GM23248 (cell line): ENCODE data around the gene SCYL1. TPM values are rescaled to one million over a fixed set of nuclear protein-coding genes. Genes with fewer than 3 reads are reported as not detected.

Experiments
- DNase-seq: peaks from one replicate; pipeline ENCODE4 v3.0.0-alpha.2; 2015
- H2AFZ ChIP-seq: fragments of 200-600 bp; sonication (generic); 2 replicates; pipeline ENCODE4 v1.6.1; 2016; ENCODE audit warnings: antibody characterized with exemption
- H3F3A ChIP-seq: fragments of 200-600 bp; sonication (generic); 2 replicates; pipeline ENCODE4 v1.6.1; 2016; ENCODE audit warnings: mild to moderate bottlenecking, antibody characterized with exemption, mixed run types; ENCODE audit not compliant: insufficient read depth
- H3K27ac ChIP-seq: fragments of 200-600 bp; sonication (generic); 2 replicates; pipeline ENCODE4 v1.5.1; 2016; ENCODE audit warnings: mild to moderate bottlenecking
- H3K27me3 ChIP-seq: fragments of 200-600 bp; sonication (generic); replicated peaks from 2 replicates; pipeline ENCODE4 v1.6.1; 2016; ENCODE audit warnings: mild to moderate bottlenecking; ENCODE audit not compliant: insufficient read depth
- H3K36me3 ChIP-seq: fragments of 200-600 bp; sonication (generic); 2 replicates; pipeline ENCODE4 v1.6.1; 2016; ENCODE audit warnings: low read depth, mild to moderate bottlenecking
- H3K4me1 ChIP-seq: fragments of 200-600 bp; sonication (generic); 2 replicates; pipeline ENCODE4 v1.6.1; 2016; ENCODE audit warnings: mild to moderate bottlenecking; ENCODE audit not compliant: insufficient read depth
- H3K4me2 ChIP-seq: fragments of 200-600 bp; sonication (generic); one replicate; pipeline ENCODE4 v1.6.1; 2016; ENCODE audit warnings: mild to moderate bottlenecking; ENCODE audit not compliant: unreplicated experiment
- H3K4me3 ChIP-seq: fragments of 200-600 bp; sonication (generic); 2 replicates; pipeline ENCODE4 v1.5.1; 2016; ENCODE audit warnings: mild to moderate bottlenecking
- H3K79me2 ChIP-seq: fragments of 200-600 bp; sonication (generic); 2 replicates; pipeline ENCODE4 v1.6.1; 2016; ENCODE audit warnings: mild to moderate bottlenecking; ENCODE audit not compliant: insufficient read depth
- H3K9ac ChIP-seq: fragments of 200-600 bp; sonication (generic); 2 replicates; pipeline ENCODE4 v1.6.1; 2016; ENCODE audit warnings: mild to moderate bottlenecking
- H3K9me2 ChIP-seq: fragments of 200-600 bp; sonication (generic); 2 replicates; pipeline ENCODE4 v1.6.1; 2016; ENCODE audit warnings: mixed run types, mild to moderate bottlenecking, moderate library complexity; ENCODE audit not compliant: insufficient read depth
- H3K9me3 ChIP-seq: fragments of 200-600 bp; sonication (generic); one replicate; pipeline ENCODE4 v1.6.1; 2017; ENCODE audit warnings: low read depth
- H4K20me1 ChIP-seq: fragments of 200-600 bp; sonication (generic); 2 replicates; pipeline ENCODE4 v1.6.0; 2016; ENCODE audit not compliant: insufficient read depth
- EZH2 ChIP-seq: fragments of 200-600 bp; sonication (generic); IDR thresholded peaks from 2 replicates; pipeline ENCODE4 v1.6.1; 2018; ENCODE audit warnings: antibody characterized with exemption, mild to moderate bottlenecking; ENCODE audit not compliant: insufficient read depth, poor library complexity, severe bottlenecking
- EZH2phosphoT487 ChIP-seq: fragments of 200-600 bp; sonication (generic); IDR thresholded peaks from 2 replicates; pipeline ENCODE4 v1.6.1; 2018; ENCODE audit warnings: antibody characterized with exemption, moderate library complexity, mild to moderate bottlenecking, low read depth; ENCODE audit not compliant: insufficient read depth
- WGBS, 2 experiments: methylation state at CpG; one replicate each; pipeline ENCODE4 v1.1.6; 2015 to 2017; ENCODE audit warnings: low lambda C conversion rate in 2 of 2, low coverage in 1 of 2; ENCODE audit errors: missing lambda C conversion rate in 2 of 2; 5-methylcytosine and 5-hydroxymethylcytosine counted together
- in situ Hi-C: fragments of 300-500 bp; cut with MboI; formaldehyde crosslinking; loops from 2 replicates; pipeline ENCODE4 v1.15.0; 2020
- polyA plus RNA-seq: library from polyadenylated mRNA; unstranded; fragments of >200 nt; fragmentation: Nextera tagmentation; extraction: Ambion mirVana; gene quantifications from 2 replicates; pipeline ENCODE4 v1.2.1, GENCODE V29; 2016
- total RNA-seq: library from RNA; depleted of rRNA; stranded (reverse); fragments of >200 nt; shearing (Covaris generic); gene quantifications from 2 replicates; pipeline ENCODE4 v1.2.3, GENCODE V29; 2014

SCYL1 gene
- total and polyA plus RNA-seq, 2 experiments from 2014 or later: 90.7 to 115 TPM

GRCh38 chr11:65558002-65558929 lies 33.4 kb downstream of the SCYL1 start, which contains the start of gene LTBP3:
Gene LTBP3, minus strand, starts transcription at chr11:65558359. Its CDS starts 400 bp downstream, at chr11:65557959.
- Histone ChIP-seq H3K27me3 (no peaks in the 10 kb centered on the region), H3K9me2 (no peaks in the 10 kb centered on the region), H4K20me1 (no peaks in the 10 kb centered on the region), H2AFZ (peak within 1 kb of the TSS; percentile 58), H3F3A (peaks cover 45% of the 10 kb centered on the region), H3K27ac (peak within 1 kb of the TSS; percentile 89), H3K4me2 (peak within 1 kb of the TSS; percentile 83), H3K9ac (peak within 1 kb of the TSS; percentile 87), H3K9me3 (no peaks in the 10 kb centered on the region), H3K79me2 (peaks cover 34% of the 10 kb centered on the region), H3K4me1 (peaks cover 47% of the 10 kb centered on the region), H3K4me3 (peak within 1 kb of the TSS; percentile 84), H3K36me3 (no peaks in the 10 kb centered on the region)
- peak; percentile 90 for DNase-seq
- 1 to 6% methylated on average over 8 to 73 of the region's 79 CpGs for WGBS, 2 experiments
- in situ Hi-C loops: no loop called here
- TF ChIP-seq EZH2phosphoT487 (no peak), EZH2 (no peak)

DNA sequence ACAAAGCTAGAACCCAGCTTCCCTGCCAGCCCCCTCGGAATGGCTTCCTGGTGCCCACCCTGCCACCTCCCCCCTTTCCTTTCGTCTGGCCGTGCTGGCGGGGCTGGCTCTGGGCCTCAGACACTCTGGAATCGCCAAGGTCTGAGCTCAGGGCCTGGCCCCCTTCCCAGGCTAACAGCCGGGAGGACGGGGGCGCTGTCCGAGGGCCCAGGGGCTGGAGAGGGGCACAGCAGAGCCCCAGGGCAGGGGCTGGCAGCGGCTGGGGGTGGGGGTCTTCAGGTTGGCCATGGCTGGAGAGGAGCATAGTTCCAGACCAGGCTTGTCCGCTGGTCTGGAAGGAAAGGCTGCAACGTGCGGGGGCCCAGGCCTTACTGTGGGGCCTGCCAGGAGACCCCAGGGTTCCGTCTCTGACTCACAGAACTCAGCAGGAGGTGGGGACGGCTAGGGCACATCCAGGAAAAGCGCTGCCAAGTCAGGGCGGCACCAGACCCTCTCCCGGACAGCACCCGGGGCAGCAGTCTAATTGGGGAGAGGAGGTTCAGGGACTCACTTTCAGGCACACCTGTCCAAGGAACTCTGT lies 34.1 kb downstream of the SCYL1 start:
- in situ Hi-C loops: no loop called here
- no peak for TF ChIP-seq EZH2
- no peak for TF ChIP-seq EZH2phosphoT487
- peaks cover 32% of the 10 kb centered on the region for H3K79me2 ChIP-seq

DNA sequence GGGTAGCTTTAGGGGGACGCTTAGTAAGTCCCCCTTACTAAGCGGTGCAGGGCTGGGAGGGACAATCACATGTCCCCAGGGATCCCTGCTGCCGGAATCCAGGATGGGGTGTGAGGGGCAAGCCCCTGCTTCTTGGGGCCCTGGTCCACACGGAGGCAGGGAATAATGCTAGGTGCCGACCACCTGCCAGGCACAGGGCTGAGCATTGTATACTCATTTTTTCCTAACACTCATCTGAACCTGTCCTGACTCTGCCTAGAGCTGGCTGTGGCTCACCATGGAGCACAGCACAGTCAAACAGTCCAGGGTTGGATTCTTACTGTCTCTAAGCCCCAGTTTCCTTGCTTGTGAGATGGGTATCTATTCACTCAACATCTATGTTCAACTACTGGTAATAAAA lies 34.7 kb downstream of the SCYL1 start:
- WGBS, 2 experiments: 42 to 45% methylated on average over 5 of the region's 5 CpGs
- Histone ChIP-seq H3K9ac (peak overlapping the region; percentile 87), H2AFZ (no peak overlapping the region), H3F3A (peaks cover 45% of the 10 kb centered on the region), H3K36me3 (no peaks in the 10 kb centered on the region), H3K27ac (peak overlapping the region; percentile 89), H3K27me3 (no peaks in the 10 kb centered on the region), H3K4me1 (peaks cover 47% of the 10 kb centered on the region), H3K4me3 (no peak overlapping the region), H3K9me3 (no peaks in the 10 kb centered on the region), H3K79me2 (peaks cover 27% of the 10 kb centered on the region), H4K20me1 (no peaks in the 10 kb centered on the region), H3K4me2 (peak overlapping the region; percentile 10), H3K9me2 (no peaks in the 10 kb centered on the region)
- peak; percentile 69 for DNase-seq
- in situ Hi-C loops: no loop called here
- TF ChIP-seq EZH2: no peak
- TF ChIP-seq EZH2phosphoT487: no peak

More for the DNA sequence above, 34.1 kb downstream of the SCYL1 start:
- 8 to 18% methylated on average over 14 to 17 of the region's 19 CpGs for WGBS, 2 experiments
- Histone ChIP-seq H3K27me3 (no peaks in the 10 kb centered on the region), H3K4me1 (peaks cover 47% of the 10 kb centered on the region), H3K36me3 (no peaks in the 10 kb centered on the region), H3K9me3 (no peaks in the 10 kb centered on the region), H3K27ac (peak overlapping the region; percentile 89), H4K20me1 (no peaks in the 10 kb centered on the region), H3K4me3 (peak overlapping the region; percentile 84), H3K9me2 (no peaks in the 10 kb centered on the region), H2AFZ (peak overlapping the region; percentile 58), H3K4me2 (peak overlapping the region; percentile 83), H3F3A (peaks cover 45% of the 10 kb centered on the region), H3K9ac (peak overlapping the region; percentile 87)
- DNase-seq: peak; percentile 79

GRCh38 chr11:65559951-65560537 lies 35.2 kb downstream of the SCYL1 start:
- no peak overlapping the region for H2AFZ ChIP-seq
- H3K4me1 ChIP-seq: peaks cover 43% of the 10 kb centered on the region
- WGBS, 2 experiments: 6 to 15% methylated on average over 5 of the region's 5 CpGs
- H3K27ac ChIP-seq: peak overlapping the region; percentile 89
- H3K27me3 ChIP-seq: no peaks in the 10 kb centered on the region
- peak; percentile 90 for DNase-seq
- H3K9me2 ChIP-seq: no peaks in the 10 kb centered on the region
- in situ Hi-C loops: no loop called here
- no peaks in the 10 kb centered on the region for H3K36me3 ChIP-seq
- no peaks in the 10 kb centered on the region for H3K9me3 ChIP-seq
- H3K4me2 ChIP-seq: peak overlapping the region; percentile 10
- no peak overlapping the region for H3K4me3 ChIP-seq
- peaks cover 45% of the 10 kb centered on the region for H3F3A ChIP-seq
- peaks cover 22% of the 10 kb centered on the region for H3K79me2 ChIP-seq
- TF ChIP-seq EZH2 (no peak), EZH2phosphoT487 (no peak)
- no peaks in the 10 kb centered on the region for H4K20me1 ChIP-seq
- peak overlapping the region; percentile 87 for H3K9ac ChIP-seq
